C4-2B (cell line): Measurements from ENCODE around the gene PLEKHA1.

ENCODE experiments used
- H3K27ac ChIP-seq: fragments of 450-650 bp; 2 replicates; pipeline ENCODE4 v1.5.1; 2017
- CTCF ChIP-seq: fragments of 450-650 bp; conservative IDR thresholded peaks from 2 replicates; pipeline ENCODE4 v1.5.1; 2017; ENCODE audit warnings: mild to moderate bottlenecking
- ZFX ChIP-seq: fragments of 450-650 bp; IDR thresholded peaks from 2 replicates; pipeline ENCODE4 v1.6.1; 2017

PLEKHA1 gene

GRCh38 chr10:122374237-122374858 is at the start of gene PLEKHA1:
Gene PLEKHA1, plus strand, starts transcription at chr10:122374708. Its CDS starts 18,493 bp downstream, at chr10:122393201.
- TF ChIP-seq CTCF (no peak), ZFX (no peak)
- peak within 1 kb of the TSS; percentile 87 for H3K27ac ChIP-seq

GRCh38 chr10:122325235-122325634 is 49.3 kb upstream of the PLEKHA1 start:
- no peak for TF ChIP-seq CTCF
- TF ChIP-seq ZFX: no peak
- no peak overlapping the region for H3K27ac ChIP-seq

- H3K27ac ChIP-seq: no peak overlapping the region
- TF ChIP-seq ZFX: no peak
- no peak for TF ChIP-seq CTCF
Observed at GRCh38 chr10:122326385-122326784, 48.1 kb upstream of the PLEKHA1 start.

GRCh38 chr10:122326806-122327205 is 47.7 kb upstream of the PLEKHA1 start:
- no peak overlapping the region for H3K27ac ChIP-seq
- TF ChIP-seq ZFX (no peak), CTCF (no peak)

- TF ChIP-seq CTCF (no peak), ZFX (no peak)
- no peak overlapping the region for H3K27ac ChIP-seq
Observed at GRCh38 chr10:122327237-122328206, 47.0 kb upstream of the PLEKHA1 start.

- TF ChIP-seq CTCF: no peak
- no peak for TF ChIP-seq ZFX
- no peak overlapping the region for H3K27ac ChIP-seq
Observed at GRCh38 chr10:122328676-122329075, 45.8 kb upstream of the PLEKHA1 start.

GRCh38 chr10:122329416-122329815 is 45.1 kb upstream of the PLEKHA1 start:
- TF ChIP-seq ZFX (no peak), CTCF (no peak)
- no peak overlapping the region for H3K27ac ChIP-seq
